H1 (cell line): Measurements from ENCODE around the gene NRBF2. TPM values are rescaled to one million over a fixed set of nuclear protein-coding genes. Genes with fewer than 3 reads are reported as not detected.

Experiments used
- CTCF ChIA-PET: fragments of 300-600 bp; sonication (Branson Sonifier 250); formaldehyde crosslinking; loops from one replicate; lab custom pipeline; 2021; ENCODE audit not compliant: partially characterized antibody; lab: Charles Lee
- POLR2A ChIA-PET: fragments of 300-600 bp; sonication (Branson Sonifier 250); formaldehyde crosslinking; loops from one replicate; lab custom pipeline; 2021; ENCODE audit warnings: inconsistent platforms; ENCODE audit not compliant: partially characterized antibody; lab: Charles Lee
- DNase-seq, 2 experiments: peaks; one replicate each; pipeline versions ENCODE4 v3.0.0 to v3.0.0-alpha.2; 2010 to 2022; ENCODE audit warnings: low spot score in 2 of 2, low read depth in 1 of 2, mixed read lengths in 1 of 2
- FAIRE-seq: peaks from 2 replicates; lab custom pipeline; 2011; peaks lifted over from hg19 to GRCh38; lab: Jason Lieb, UNC
- H2AFZ ChIP-seq: 2 replicates; pipeline ENCODE4 v1.8.1; 2012; ENCODE audit warnings: low read length, inconsistent platforms
- H2AK5ac ChIP-seq: 2 replicates; pipeline ENCODE4 v1.6.1; 2013; ENCODE audit warnings: low read depth, low read length
- H2BK120ac ChIP-seq: replicated peaks from 2 replicates; pipeline ENCODE3; 2013; ENCODE audit warnings: low read depth, low read length, inconsistent platforms
- H2BK12ac ChIP-seq: 2 replicates; pipeline ENCODE4 v1.6.1; 2013; ENCODE audit warnings: low read depth, low read length
- H2BK15ac ChIP-seq: 2 replicates; pipeline ENCODE4 v1.6.1; 2013; ENCODE audit warnings: low read length
- H2BK20ac ChIP-seq: 2 replicates; pipeline ENCODE4 v1.6.1; 2013; ENCODE audit warnings: low read length
- H2BK5ac ChIP-seq: 2 replicates; pipeline ENCODE4 v1.6.1; 2013; ENCODE audit warnings: low read depth, low read length
- H3K14ac ChIP-seq: 2 replicates; pipeline ENCODE4 v1.6.1; 2013; ENCODE audit warnings: inconsistent platforms; ENCODE audit not compliant: insufficient read length
- H3K18ac ChIP-seq: 2 replicates; pipeline ENCODE4 v1.6.1; 2013; ENCODE audit warnings: low read length; ENCODE audit errors: extremely low read depth
- H3K23ac ChIP-seq: 2 replicates; pipeline ENCODE4 v1.6.1; 2013; ENCODE audit warnings: inconsistent platforms; ENCODE audit not compliant: insufficient read length
- H3K23me2 ChIP-seq: 2 replicates; pipeline ENCODE4 v1.6.1; 2013; ENCODE audit warnings: low read depth, low read length
- H3K27ac ChIP-seq: 2 replicates; pipeline ENCODE4 v1.6.1; 2011; ENCODE audit warnings: low read depth, low read length, inconsistent platforms
- H3K27me3 ChIP-seq, 4 experiments: replicated peaks in 1 of 4; 1 replicate in 1 of 4; 2 replicates in 3 of 4; pipeline versions ENCODE4 v1.6.1 to v1.8.1; 2011 to 2013; ENCODE audit warnings: low read length in 3 of 4, mild to moderate bottlenecking in 3 of 4, inconsistent platforms in 2 of 4, mixed read lengths in 2 of 4, moderate library complexity in 1 of 4; ENCODE audit not compliant: control insufficient read depth in 3 of 4, insufficient read depth in 3 of 4; ENCODE audit errors: extremely low read depth in 1 of 4
- H3K36me3 ChIP-seq, 4 experiments: 2 replicates each; pipeline versions ENCODE4 v1.6.1 to v1.8.1; 2011 to 2013; ENCODE audit warnings: mild to moderate bottlenecking in 4 of 4, low read length in 3 of 4, moderate library complexity in 2 of 4, control low read depth in 1 of 4, inconsistent platforms in 1 of 4; ENCODE audit not compliant: insufficient read depth in 4 of 4, control insufficient read depth in 2 of 4
- H3K4ac ChIP-seq: replicated peaks from 2 replicates; pipeline ENCODE3; 2013; ENCODE audit warnings: low read length, low read depth, mixed read lengths, inconsistent platforms; ENCODE audit not compliant: insufficient read length
- H3K4me1 ChIP-seq, 4 experiments: replicated peaks in 1 of 4; 1 replicate in 1 of 4; 2 replicates in 3 of 4; pipeline versions ENCODE4 v1.6.1 to v1.8.1; 2011 to 2013; ENCODE audit warnings: low read length in 3 of 4, inconsistent platforms in 2 of 4, mixed read lengths in 1 of 4; ENCODE audit not compliant: insufficient read depth in 4 of 4, control insufficient read depth in 3 of 4
- H3K4me2 ChIP-seq, 2 experiments: 2 replicates each; pipeline versions ENCODE4 v1.6.1 to v1.8.1; 2011 to 2013; ENCODE audit warnings: low read depth in 2 of 2, low read length in 2 of 2, control low read depth in 1 of 2, inconsistent platforms in 1 of 2, mild to moderate bottlenecking in 1 of 2; ENCODE audit not compliant: insufficient read depth in 1 of 2
- H3K4me3 ChIP-seq, 4 experiments: fragments of 200-600, 300-600 bp in 1 of 4; sonication (generic), shearing (Covaris generic), sonication (Bioruptor Twin) in 1 of 4; 2 replicates each; pipeline versions ENCODE4 v1.5.1 to v1.8.1; 2011 to 2016; ENCODE audit warnings: low read length in 4 of 4, low read depth in 3 of 4, control low read depth in 2 of 4, inconsistent platforms in 2 of 4, mild to moderate bottlenecking in 2 of 4, mixed read lengths in 1 of 4, moderate library complexity in 1 of 4; ENCODE audit not compliant: insufficient read depth in 2 of 4; ENCODE audit errors: extremely low read depth in 1 of 4
- H3K56ac ChIP-seq: replicated peaks from 2 replicates; pipeline ENCODE3; 2013; ENCODE audit warnings: low read depth, mild to moderate bottlenecking, mixed read lengths, low read length, inconsistent platforms; ENCODE audit not compliant: insufficient read length
- H3K79me1 ChIP-seq: 2 replicates; pipeline ENCODE4 v1.6.1; 2013; ENCODE audit warnings: low read depth, low read length, control low read depth
- H3K79me2 ChIP-seq, 2 experiments: 2 replicates each; pipeline versions ENCODE4 v1.6.1 to v1.8.1; 2012 to 2013; ENCODE audit warnings: low read length in 2 of 2, mild to moderate bottlenecking in 2 of 2, inconsistent platforms in 1 of 2; ENCODE audit not compliant: insufficient read depth in 2 of 2, control insufficient read depth in 1 of 2
- H3K9ac ChIP-seq, 4 experiments: replicated peaks in 1 of 4; 1 replicate in 1 of 4; 2 replicates in 3 of 4; pipeline versions ENCODE4 v1.6.1 to v1.8.1; 2011 to 2013; ENCODE audit warnings: low read depth in 3 of 4, low read length in 3 of 4, control low read depth in 2 of 4, mild to moderate bottlenecking in 2 of 4, moderate library complexity in 2 of 4, inconsistent platforms in 1 of 4; ENCODE audit errors: extremely low read depth in 1 of 4
- H3K9me3 ChIP-seq, 2 experiments: 2 replicates each; pipeline versions ENCODE4 v1.6.1 to v1.8.1; 2012 to 2013; ENCODE audit warnings: mild to moderate bottlenecking in 2 of 2, moderate library complexity in 2 of 2, control low read depth in 1 of 2, inconsistent platforms in 1 of 2, low read depth in 1 of 2, low read length in 1 of 2, mixed read lengths in 1 of 2; ENCODE audit not compliant: insufficient read depth in 2 of 2
- H4K20me1 ChIP-seq, 2 experiments: replicated peaks in 1 of 2; 2 replicates each; pipeline versions ENCODE3 to v1.8.1; 2011 to 2013; ENCODE audit warnings: inconsistent platforms in 2 of 2, low read length in 2 of 2, mild to moderate bottlenecking in 1 of 2; ENCODE audit not compliant: insufficient read depth in 2 of 2, control insufficient read depth in 1 of 2
- H4K5ac ChIP-seq: 2 replicates; pipeline ENCODE4 v1.6.1; 2013; ENCODE audit warnings: low read length, low read depth, mixed read lengths, inconsistent platforms; ENCODE audit not compliant: insufficient read length
- H4K8ac ChIP-seq: 2 replicates; pipeline ENCODE4 v1.8.0; 2013; ENCODE audit warnings: mild to moderate bottlenecking, moderate library complexity, low read length, inconsistent platforms; ENCODE audit not compliant: insufficient read depth; ENCODE audit errors: extremely low read depth
- H4K91ac ChIP-seq: replicated peaks from 2 replicates; pipeline ENCODE3; 2013; ENCODE audit warnings: low read length, mixed read lengths, inconsistent platforms; ENCODE audit not compliant: insufficient read length
- EGR1 ChIP-seq: IDR thresholded peaks from 2 replicates; pipeline ENCODE4 v1.6.1; 2011; ENCODE audit warnings: low read depth, low read length, borderline replicate concordance
- EP300 ChIP-seq, 2 experiments: IDR thresholded peaks; 1 replicate in 1 of 2; 2 replicates in 1 of 2; pipeline ENCODE4 v1.6.1; 2011 to 2012; ENCODE audit warnings: low read depth in 2 of 2, low read length in 2 of 2, mild to moderate bottlenecking in 2 of 2, borderline replicate concordance in 1 of 2, inconsistent platforms in 1 of 2, moderate library complexity in 1 of 2
- NANOG ChIP-seq: IDR thresholded peaks from 2 replicates; pipeline ENCODE4 v1.6.1; 2011; ENCODE audit warnings: low read length, low read depth, mild to moderate bottlenecking, inconsistent platforms; ENCODE audit not compliant: insufficient read depth, poor library complexity, severe bottlenecking
- WGBS, 2 experiments: shearing (Covaris generic) in 1 of 2; methylation state at CpG; one replicate each; pipeline versions ENCODE4 v1.1.6 to v1.1.7; 2013 to 2015; ENCODE audit warnings: low lambda C conversion rate in 2 of 2, mixed read lengths in 2 of 2, inconsistent platforms in 1 of 2, low coverage in 1 of 2, missing lambda C conversion rate in 1 of 2; ENCODE audit not compliant: insufficient replicate concordance in 2 of 2, insufficient coverage in 1 of 2, insufficient read length in 1 of 2; ENCODE audit errors: extremely low coverage in 1 of 2, missing lambda C conversion rate in 1 of 2; 5-methylcytosine and 5-hydroxymethylcytosine counted together
- polyA plus RNA-seq, 7 experiments: library from polyadenylated mRNA; depleted of rRNA in 3 of 7; stranded (reverse) in 5 of 7; unstranded in 2 of 7; fragments of >200 nt in 5 of 7; fragments of 200-250 nt in 2 of 7; gene quantifications; 1 replicate in 5 of 7; 2 replicates in 1 of 7; 4 replicates in 1 of 7; pipeline versions ENCODE4 v1.2.1 to v1.2.3, GENCODE V29; 2011 to 2013; ENCODE audit warnings: missing spikeins in 2 of 7, mixed read lengths in 2 of 7
- total RNA-seq: library from RNA; stranded (reverse); fragmentation: NEBNext Ultra II Directional; extraction: Animal tissue kit (Norgen Biotek cat#: 25700); gene quantifications from 2 replicates; pipeline ENCODE4 v1.2.1, GENCODE V29; 2021

NRBF2 gene
- total and polyA plus RNA-seq, 2 of the 8 experiments (the other 6 are each of a cell fraction or from before 2014, with no cell fraction given) = 11.0 to 29.9 TPM

DNA sequence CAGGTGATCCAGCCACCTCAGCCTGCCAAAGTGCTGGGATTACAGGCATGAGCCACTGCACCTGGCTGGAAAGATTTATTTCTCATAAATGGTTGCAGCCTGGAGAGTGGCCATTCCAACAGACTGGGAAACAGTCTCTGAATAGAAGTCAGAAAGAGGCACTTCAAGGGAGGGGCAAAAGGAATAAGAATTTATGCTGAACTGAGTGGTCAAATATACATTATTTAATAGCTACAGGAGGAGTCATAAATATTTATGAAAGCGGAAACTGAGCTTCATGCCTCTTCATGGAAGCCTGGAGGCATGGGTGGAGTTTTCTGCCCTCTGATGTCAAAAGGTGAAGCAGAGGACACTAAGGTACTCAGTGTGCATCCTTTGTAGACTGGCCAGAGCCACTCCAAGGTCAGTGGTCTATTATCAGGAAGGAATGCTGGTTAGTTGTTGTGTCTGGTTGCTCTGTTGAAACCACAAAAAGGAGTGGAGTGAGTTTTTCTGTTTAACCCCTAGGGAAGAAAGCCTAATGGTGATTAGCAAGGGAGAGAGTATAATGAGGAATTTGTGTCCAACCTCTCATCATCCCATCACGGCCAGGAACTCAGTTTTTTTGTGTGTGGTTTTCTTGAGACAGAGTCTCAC is 9.3 kb upstream of the NRBF2 start:
- POLR2A ChIA-PET = no interaction called here

More for the DNA sequence above, 9.3 kb upstream of the NRBF2 start:
- FAIRE-seq = no peak
- Histone ChIP-seq H3K4me3 (no peak overlapping the region), H3K23ac (no peak overlapping the region), H2BK20ac (no peak overlapping the region), H3K14ac (no peak overlapping the region), H2BK12ac (no peak overlapping the region), H3K56ac (no peak overlapping the region), H2AFZ (no peak overlapping the region), H2BK15ac (no peak overlapping the region), H2BK120ac (no peak overlapping the region), H2AK5ac (no peak overlapping the region), H3K18ac (no peak overlapping the region), H3K9me3 (peaks cover 6 to 12% of the 10 kb centered on the region in 2 experiments; a peak in 2 of 4 replicates), H3K27ac (no peak overlapping the region), H3K27me3 (no peaks in the 10 kb centered on the region), H3K79me2 (no peaks in the 10 kb centered on the region), H3K4me2 (no peak overlapping the region), H4K8ac (no peak overlapping the region), H4K91ac (no peak overlapping the region), H3K23me2 (no peaks in the 10 kb centered on the region), H4K5ac (no peak overlapping the region), H3K4ac (no peak overlapping the region), H3K9ac (no peak overlapping the region), H3K79me1 (no peaks in the 10 kb centered on the region), H2BK5ac (no peak overlapping the region), H3K4me1 (no peaks in the 10 kb centered on the region), H4K20me1 (no peaks in the 10 kb centered on the region), H3K36me3 (no peaks in the 10 kb centered on the region)
- CTCF ChIA-PET = interaction anchor here (1.4 kb wide), 1 partner anchor 9 kb away, joined by 3 read pairs; the partner anchor contains the start of gene NRBF2
- WGBS, 2 experiments = 82% methylated on average over 2 of the region's 2 CpGs; no CpG with 5 or more reads in 1 of the 2 experiments
- no peak for TF ChIP-seq NANOG
- TF ChIP-seq EP300 (IDR thresholded peaks at IDR 0.05; ENCODE audit: borderline replicate concordance in 1 of 2, low read depth in 2 of 2, low read length in 2 of 2) = no peak
- TF ChIP-seq EGR1 = no peak
- DNase-seq = no peak
